DND-41 (cell line): ENCODE results near the gene PSENEN.

Experiments
- ATAC-seq: fragments of 200-7000 bp; cut with Tn5 transposase; 3 replicates; pipeline ENCODE4 v1.9.1; 2021; ENCODE audit warnings: low read depth; ENCODE audit not compliant: insufficient read depth
- DNase-seq: peaks from one replicate; pipeline ENCODE4 v3.0.0-alpha.2; 2020
- H2AFZ ChIP-seq: 2 replicates; pipeline ENCODE4 v1.6.0; 2012; ENCODE audit warnings: low read depth, low read length
- H3K27ac ChIP-seq: 2 replicates; pipeline ENCODE4 v1.5.1; 2012; ENCODE audit warnings: low read length, inconsistent platforms
- H3K27me3 ChIP-seq: fragments of 200-600 bp; sonication (generic); 2 replicates; pipeline ENCODE4 v1.6.0; 2012; ENCODE audit warnings: low read length, mild to moderate bottlenecking, inconsistent platforms; ENCODE audit not compliant: insufficient read depth, poor library complexity
- H3K36me3 ChIP-seq: 2 replicates; pipeline ENCODE4 v1.5.1; 2012; ENCODE audit warnings: low read length, inconsistent platforms; ENCODE audit not compliant: insufficient read depth
- H3K4me1 ChIP-seq: 2 replicates; pipeline ENCODE4 v1.5.1; 2012; ENCODE audit warnings: mild to moderate bottlenecking, low read length; ENCODE audit not compliant: insufficient read depth
- H3K4me2 ChIP-seq: 2 replicates; pipeline ENCODE4 v1.6.0; 2012; ENCODE audit warnings: mild to moderate bottlenecking, moderate library complexity, low read length, inconsistent platforms; ENCODE audit not compliant: insufficient read depth
- H3K4me3 ChIP-seq, 2 experiments: fragments of 200-600 bp in 1 of 2; shearing (Covaris generic) in 1 of 2; 2 replicates each; pipeline ENCODE4 v1.5.1; 2012 to 2016; ENCODE audit warnings: inconsistent platforms in 2 of 2, low read length in 2 of 2, mild to moderate bottlenecking in 2 of 2, low read depth in 1 of 2, moderate library complexity in 1 of 2
- H3K79me2 ChIP-seq: 2 replicates; pipeline ENCODE4 v1.6.0; 2012; ENCODE audit warnings: low read length, inconsistent platforms; ENCODE audit not compliant: insufficient read depth
- H3K9ac ChIP-seq: 2 replicates; pipeline ENCODE4 v1.6.0; 2012; ENCODE audit warnings: low read depth, mild to moderate bottlenecking, inconsistent platforms, low read length, moderate library complexity
- H3K9me3 ChIP-seq: 2 replicates; pipeline ENCODE4 v1.5.1; 2012; ENCODE audit warnings: low read length, moderate library complexity, mild to moderate bottlenecking, inconsistent platforms; ENCODE audit not compliant: insufficient read depth, severe bottlenecking
- H4K20me1 ChIP-seq: 2 replicates; pipeline ENCODE4 v1.6.0; 2012; ENCODE audit warnings: low read length; ENCODE audit not compliant: insufficient read depth
- CTCF ChIP-seq: IDR thresholded peaks from 2 replicates; pipeline ENCODE4 v1.5.1; 2012; ENCODE audit warnings: borderline replicate concordance, low read length, moderate library complexity, mild to moderate bottlenecking; ENCODE audit not compliant: poor library complexity, severe bottlenecking; ENCODE audit errors: extremely low read depth
- EZH2 ChIP-seq: IDR thresholded peaks from 3 replicates; pipeline ENCODE4 v1.6.1; 2012; ENCODE audit warnings: borderline replicate concordance, low read depth, mild to moderate bottlenecking, moderate library complexity, low read length, inconsistent platforms; ENCODE audit not compliant: severe bottlenecking

PSENEN gene

GRCh38 chr19:35786299-35787160, 41.1 kb downstream of the PSENEN start:
- Histone ChIP-seq H3K79me2 (no peaks in the 10 kb centered on the region), H3K27ac (no peak overlapping the region), H3K4me2 (no peak overlapping the region), H3K9ac (no peak overlapping the region), H3K27me3 (no peaks in the 10 kb centered on the region), H4K20me1 (peaks cover 16% of the 10 kb centered on the region), H3K9me3 (no peaks in the 10 kb centered on the region), H2AFZ (no peak overlapping the region), H3K4me1 (no peaks in the 10 kb centered on the region), H3K36me3 (peaks cover 47% of the 10 kb centered on the region), H3K4me3 (no peak overlapping the region)
- no peak for DNase-seq
- no peak for TF ChIP-seq CTCF
- TF ChIP-seq EZH2, result no peak
- no peak for ATAC-seq

GRCh38 chr19:35787227-35787799, 41.9 kb downstream of the PSENEN start:
- Histone ChIP-seq H4K20me1 (peaks cover 12% of the 10 kb centered on the region), H2AFZ (no peak overlapping the region), H3K9ac (no peak overlapping the region), H3K27me3 (no peaks in the 10 kb centered on the region), H3K4me2 (no peak overlapping the region), H3K9me3 (no peaks in the 10 kb centered on the region), H3K36me3 (peaks cover 39% of the 10 kb centered on the region), H3K4me1 (no peaks in the 10 kb centered on the region), H3K4me3 (no peak overlapping the region), H3K79me2 (no peaks in the 10 kb centered on the region), H3K27ac (no peak overlapping the region)
- TF ChIP-seq CTCF, result no peak
- ATAC-seq (no peak), DNase-seq (no peak)

- no peak for DNase-seq
- H3K9me3 ChIP-seq, result no peaks in the 10 kb centered on the region
- TF ChIP-seq CTCF (no peak), EZH2 (no peak)
- H3K27ac ChIP-seq, result no peak overlapping the region
- peaks cover 4% of the 10 kb centered on the region for H4K20me1 ChIP-seq
- H3K27me3 ChIP-seq, result no peaks in the 10 kb centered on the region
- H3K4me1 ChIP-seq, result no peaks in the 10 kb centered on the region
- no peak overlapping the region for H3K4me2 ChIP-seq
- no peak overlapping the region for H2AFZ ChIP-seq
- ATAC-seq, result no peak
- no peaks in the 10 kb centered on the region for H3K79me2 ChIP-seq
- no peak overlapping the region for H3K4me3 ChIP-seq
- H3K9ac ChIP-seq, result no peak overlapping the region
- H3K36me3 ChIP-seq, result peaks cover 28% of the 10 kb centered on the region
Measured at GRCh38 chr19:35788205-35788960, 42.9 kb downstream of the PSENEN start.
